Cardiac fibroblast (primary cell): ENCODE data around the gene ALDH7A1.

Source experiments
- DNase-seq, 2 donors: peaks; one replicate each; pipeline versions ENCODE4 v3.0.0 to v3.0.0-alpha.2; 2010; ENCODE audit warnings: low read depth in 2 of 2
- H3K4me3 ChIP-seq, 2 donors: replicated peaks in 1 of 2; 1 replicate in 1 of 2; 2 replicates in 1 of 2; pipeline ENCODE4 v1.5.1; 2011; ENCODE audit warnings: low read depth in 2 of 2, low read length in 2 of 2, mild to moderate bottlenecking in 2 of 2, moderate library complexity in 1 of 2
- TF ChIP-seq, protein P1 (sequence below): IDR thresholded peaks from one replicate; pipeline ENCODE4 v1.5.1; 2011; ENCODE audit warnings: low read depth, mild to moderate bottlenecking, low read length, inconsistent platforms

The ALDH7A1 gene

GRCh38 chr5:126516133-126516532 lies 78.9 kb downstream of the ALDH7A1 start:
- DNase-seq: peak in 1 of 2 donors; percentile 66
- TF ChIP-seq, protein P1, sequence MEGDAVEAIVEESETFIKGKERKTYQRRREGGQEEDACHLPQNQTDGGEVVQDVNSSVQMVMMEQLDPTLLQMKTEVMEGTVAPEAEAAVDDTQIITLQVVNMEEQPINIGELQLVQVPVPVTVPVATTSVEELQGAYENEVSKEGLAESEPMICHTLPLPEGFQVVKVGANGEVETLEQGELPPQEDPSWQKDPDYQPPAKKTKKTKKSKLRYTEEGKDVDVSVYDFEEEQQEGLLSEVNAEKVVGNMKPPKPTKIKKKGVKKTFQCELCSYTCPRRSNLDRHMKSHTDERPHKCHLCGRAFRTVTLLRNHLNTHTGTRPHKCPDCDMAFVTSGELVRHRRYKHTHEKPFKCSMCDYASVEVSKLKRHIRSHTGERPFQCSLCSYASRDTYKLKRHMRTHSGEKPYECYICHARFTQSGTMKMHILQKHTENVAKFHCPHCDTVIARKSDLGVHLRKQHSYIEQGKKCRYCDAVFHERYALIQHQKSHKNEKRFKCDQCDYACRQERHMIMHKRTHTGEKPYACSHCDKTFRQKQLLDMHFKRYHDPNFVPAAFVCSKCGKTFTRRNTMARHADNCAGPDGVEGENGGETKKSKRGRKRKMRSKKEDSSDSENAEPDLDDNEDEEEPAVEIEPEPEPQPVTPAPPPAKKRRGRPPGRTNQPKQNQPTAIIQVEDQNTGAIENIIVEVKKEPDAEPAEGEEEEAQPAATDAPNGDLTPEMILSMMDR: no peak
- H3K4me3 ChIP-seq: no peak overlapping the region

DNA sequence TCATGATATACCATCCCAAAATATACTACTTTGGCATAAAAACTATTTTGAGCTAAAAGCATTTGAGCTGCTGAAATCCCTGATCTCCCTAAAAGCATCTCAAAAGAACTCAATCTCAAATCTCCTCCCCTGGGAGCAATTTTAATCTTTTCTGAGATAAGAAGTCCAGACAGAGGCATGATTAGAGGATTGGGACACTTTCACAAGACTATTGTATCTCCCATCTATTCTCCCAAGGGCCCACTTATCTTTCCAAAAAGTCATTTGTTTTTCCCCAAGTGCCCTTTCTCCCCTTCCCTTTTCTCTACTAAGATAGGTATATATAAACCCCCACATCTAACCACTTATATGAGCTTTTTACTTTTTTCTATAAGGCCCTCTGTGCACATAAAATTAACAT lies 79.7 kb downstream of the ALDH7A1 start:
- DNase-seq: no peak
- H3K4me3 ChIP-seq: no peak overlapping the region
- TF ChIP-seq, protein P1: no peak

DNA sequence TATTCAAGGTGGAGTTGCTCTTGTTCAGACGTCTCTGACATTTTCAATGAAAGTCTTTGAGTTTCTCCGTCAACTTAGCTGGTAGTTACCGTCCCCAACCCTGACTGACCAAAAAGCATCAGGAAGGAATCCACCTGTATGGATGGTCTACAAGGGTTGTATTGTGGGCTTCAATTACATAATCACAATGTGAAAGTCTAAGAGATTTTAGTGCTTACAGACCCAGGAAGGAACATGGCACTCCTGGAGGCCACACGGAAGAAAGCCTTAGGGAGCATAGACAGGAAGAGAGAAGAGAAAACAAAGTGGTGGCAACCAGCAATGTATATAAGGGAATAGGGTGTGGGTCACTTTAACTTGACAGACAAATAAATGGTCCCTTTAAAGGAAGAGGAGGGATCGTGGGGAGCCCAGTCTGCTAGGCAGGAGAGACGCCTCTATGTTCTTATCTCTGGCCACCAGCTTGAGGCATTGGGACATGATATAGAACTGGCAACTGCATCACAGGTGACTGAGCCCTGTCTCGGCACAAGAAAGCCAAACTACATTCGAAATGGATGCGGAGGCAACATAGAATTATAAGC lies 80.4 kb downstream of the ALDH7A1 start:
- no peak overlapping the region for H3K4me3 ChIP-seq
- DNase-seq: no peak
- TF ChIP-seq, protein P1: no peak

GRCh38 chr5:126514131-126514557 lies 80.9 kb downstream of the ALDH7A1 start:
- no peak overlapping the region for H3K4me3 ChIP-seq
- TF ChIP-seq, protein P1: no peak
- peak; percentile 70 to 72 for DNase-seq

DNA sequence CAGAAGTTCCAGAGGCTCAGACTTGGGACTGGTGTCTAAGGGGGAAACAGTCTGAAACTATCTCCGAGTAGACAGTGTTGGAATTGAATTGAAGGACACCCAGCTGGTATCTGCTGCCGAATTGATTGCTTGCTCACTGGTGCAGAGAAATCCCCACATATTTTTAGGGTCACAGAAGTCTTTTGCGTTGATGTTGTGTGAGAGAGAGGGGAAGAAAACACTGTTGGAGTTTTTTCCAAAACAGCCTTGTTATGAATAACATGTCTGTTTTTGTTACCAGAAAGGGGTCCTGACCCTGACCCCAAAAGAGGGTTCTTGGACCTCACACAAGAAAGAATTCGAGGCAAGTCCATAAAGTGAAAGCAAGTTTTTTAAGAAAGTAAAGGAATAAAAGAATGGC lies 81.3 kb downstream of the ALDH7A1 start:
- TF ChIP-seq, protein P1: no peak
- H3K4me3 ChIP-seq: no peak overlapping the region
- DNase-seq: no peak

DNA sequence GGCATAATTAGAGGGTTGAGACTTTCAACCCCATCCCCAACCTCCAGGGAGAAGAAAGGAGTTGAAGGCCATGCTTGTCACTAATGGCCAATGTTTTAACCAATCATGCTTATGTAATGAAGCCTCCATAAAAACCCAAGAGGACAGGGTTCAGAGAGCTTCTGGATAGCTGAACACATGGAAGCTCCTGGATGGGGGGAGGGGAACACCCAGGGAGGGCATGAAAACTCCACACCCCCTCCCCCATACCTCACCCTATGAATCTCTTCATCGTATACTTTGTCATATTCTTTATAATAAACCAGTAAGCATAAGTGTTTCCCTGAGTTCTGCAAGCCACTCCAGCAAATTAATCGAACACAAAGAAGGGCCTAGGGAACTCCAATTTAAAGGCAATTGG lies 81.7 kb downstream of the ALDH7A1 start:
- DNase-seq: no peak
- no peak overlapping the region for H3K4me3 ChIP-seq
- TF ChIP-seq, protein P1: no peak

DNA sequence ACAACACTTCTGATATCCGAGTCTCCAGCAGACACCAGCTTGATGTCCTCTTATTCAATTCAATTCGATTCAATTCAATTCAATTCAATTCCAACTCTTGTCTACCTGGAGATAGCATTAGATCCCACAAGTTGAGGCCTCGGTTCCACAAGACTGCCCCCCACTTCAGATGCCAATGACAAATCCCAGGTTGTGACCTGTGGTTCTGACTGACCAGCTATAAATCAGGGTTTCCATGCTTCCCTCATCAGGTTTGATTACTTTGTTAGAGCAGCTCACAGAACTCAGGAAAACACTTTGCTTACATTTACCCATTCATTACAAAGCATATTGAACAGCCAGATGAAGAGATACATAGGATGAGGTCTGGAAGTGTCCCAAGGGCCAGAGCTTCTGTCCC lies 82.6 kb downstream of the ALDH7A1 start:
- TF ChIP-seq, protein P1: no peak
- H3K4me3 ChIP-seq: no peak overlapping the region
- no peak for DNase-seq
